CD4-positive, alpha-beta T cell treated with Interleukin-10 for 1 hour (primary cell): ENCODE results near the gene SPINDOC.
"Not testable (repeated sequence)": the region's sequence is repeated elsewhere in the genome, so short reads cannot be mapped to it uniquely, and the experiment has no call there.

Experiments
- DNase-seq: peaks from one replicate; pipeline ENCODE4 v3.0.0-alpha.2; 2020

Gene SPINDOC

DNA sequence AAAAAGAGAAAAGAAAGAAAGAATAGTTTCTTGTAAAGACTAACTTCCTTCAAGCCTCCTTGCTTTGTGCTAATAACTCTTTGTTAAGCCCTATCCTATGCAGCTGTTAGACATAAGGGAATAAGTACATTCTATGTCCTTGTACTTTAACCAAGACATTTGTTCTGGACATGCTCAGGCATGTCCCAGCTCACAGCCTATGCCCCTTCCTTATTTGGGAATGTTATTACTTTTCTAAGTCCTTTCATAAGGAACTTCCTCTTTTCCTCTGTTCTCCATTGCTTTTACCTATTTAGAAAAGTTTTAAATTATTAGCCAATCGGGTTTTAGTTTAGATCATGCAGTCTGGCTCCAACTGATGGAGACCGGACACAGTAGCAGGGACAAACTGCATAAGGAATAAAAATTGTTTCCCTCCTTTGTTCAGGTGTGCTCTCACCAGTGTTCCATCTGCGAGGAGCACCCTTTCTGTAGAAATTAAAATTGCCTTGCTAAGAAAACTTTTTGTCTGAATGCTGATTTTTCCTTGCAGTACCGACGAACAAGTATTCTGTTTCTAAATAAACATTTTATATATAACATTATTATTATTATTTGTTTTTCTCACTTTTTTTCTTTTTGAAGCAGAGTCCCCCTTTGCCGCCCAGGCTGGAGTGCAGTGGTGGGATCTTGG, 21.6 kb upstream of the SPINDOC start:
- DNase-seq: no peak

DNA sequence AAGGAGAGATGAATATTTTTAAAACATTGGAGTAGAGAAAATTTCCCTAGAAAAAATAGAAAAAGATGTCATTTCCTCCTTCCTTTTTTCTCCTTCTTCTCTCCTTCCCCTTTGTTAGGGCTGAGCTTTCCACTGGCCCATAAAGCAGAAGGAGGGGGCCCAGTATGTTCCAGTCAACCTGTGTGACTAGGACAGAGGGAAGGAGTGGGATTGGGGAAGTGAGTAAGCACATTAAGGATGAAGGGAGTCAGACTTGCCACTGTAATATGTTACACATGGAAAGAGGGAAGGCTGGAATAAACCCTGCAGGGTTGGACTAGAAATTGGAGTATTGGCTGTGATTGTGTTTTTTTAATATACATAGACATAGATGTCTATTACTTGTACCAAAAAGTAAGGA, 20.1 kb upstream of the SPINDOC start:
- DNase-seq: no peak

DNA sequence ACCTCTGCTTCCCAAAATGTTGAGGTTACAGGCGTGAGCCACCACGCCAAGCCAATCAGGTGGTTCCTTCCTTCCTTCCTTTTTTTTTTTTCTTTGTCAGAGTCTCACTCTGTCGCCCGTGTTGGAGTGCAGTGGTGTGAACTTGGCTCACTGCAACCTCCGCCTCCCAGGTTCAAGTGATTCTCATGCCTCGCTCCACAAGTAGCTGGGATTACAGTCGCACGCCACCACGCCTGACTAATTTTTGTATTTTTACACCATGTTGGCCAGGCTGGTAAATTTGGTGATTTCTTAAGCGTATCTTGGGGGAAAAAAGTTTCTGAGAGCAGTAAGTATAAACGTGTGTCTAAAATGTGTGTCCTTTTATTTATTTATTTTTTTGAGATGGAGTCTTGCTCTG, 18.2 kb upstream of the SPINDOC start:
- DNase-seq: no peak

DNA sequence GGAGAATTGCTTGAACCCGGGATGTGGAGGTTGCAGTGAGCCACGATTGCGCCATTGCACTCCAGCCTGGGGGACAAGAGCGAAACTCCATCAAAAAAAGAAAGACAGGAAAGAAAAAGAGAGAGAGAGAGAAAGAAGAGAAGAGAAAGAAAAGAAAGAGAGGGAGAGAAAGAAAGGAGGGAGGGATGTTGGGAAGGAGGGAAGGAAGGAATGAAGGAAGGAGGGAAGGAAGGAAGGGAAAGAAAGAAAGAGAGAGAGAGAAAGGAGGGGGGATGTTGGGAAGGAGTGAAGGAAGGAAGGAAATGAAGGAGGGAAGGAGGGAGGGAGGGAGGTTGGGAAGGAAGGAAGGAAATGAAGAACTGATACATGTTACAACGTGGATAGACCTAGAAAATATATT, 12.3 kb upstream of the SPINDOC start:
- no peak for DNase-seq

DNA sequence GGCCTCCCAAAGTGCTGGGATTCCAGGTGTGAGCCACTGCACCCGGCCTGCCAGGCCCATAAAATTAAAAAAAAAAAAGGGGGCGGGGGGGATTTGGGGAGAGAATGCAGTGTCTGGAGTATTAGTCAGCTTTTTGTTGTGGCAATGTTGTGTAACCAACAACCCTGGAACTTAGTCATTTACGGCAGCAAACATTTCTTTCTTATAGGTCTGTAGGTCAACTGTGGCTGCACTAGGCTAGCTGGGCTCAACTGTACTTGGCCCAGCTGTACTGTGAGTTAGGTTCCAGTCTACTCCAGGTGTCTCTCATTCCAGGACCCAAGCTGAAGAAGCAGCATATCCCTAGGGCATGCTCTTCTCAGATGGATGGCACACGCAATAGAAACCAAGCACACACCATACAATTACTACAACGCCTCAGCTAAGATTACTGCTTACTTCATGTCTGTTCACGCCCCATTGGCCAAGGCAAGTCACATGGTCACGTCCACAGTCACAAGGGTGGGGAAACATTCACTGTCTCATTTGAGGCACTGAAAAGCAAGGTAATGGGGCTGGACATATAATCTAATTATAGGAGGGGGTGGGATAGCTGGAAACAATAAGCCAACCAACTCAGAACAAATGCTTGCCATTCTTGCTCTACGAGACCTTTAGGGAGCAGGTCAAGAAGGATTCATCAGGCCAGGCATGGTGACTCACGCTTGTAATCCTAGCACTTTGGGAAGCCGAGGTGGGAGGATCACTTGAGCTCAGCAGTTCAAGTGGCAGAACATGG, 10.4 kb upstream of the SPINDOC start:
- DNase-seq: no peak

DNA sequence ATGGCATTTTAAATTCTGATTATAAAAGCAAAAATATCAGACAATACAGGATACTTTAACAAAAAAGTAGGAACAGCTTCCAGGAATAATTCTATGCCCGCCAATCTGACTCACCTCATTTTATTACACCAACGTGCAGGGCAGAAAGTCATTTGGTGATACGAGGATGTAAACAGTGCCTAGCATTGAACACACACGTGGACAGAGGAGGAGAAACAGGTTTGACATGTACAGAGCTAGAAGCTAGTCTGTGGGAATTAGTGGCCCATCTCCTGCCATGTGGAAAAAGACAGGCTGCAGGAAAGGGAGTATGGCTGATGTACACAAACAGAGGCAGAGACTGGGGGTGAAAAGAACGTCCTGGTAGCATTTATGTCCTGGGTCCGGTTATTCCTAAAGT, 9.0 kb upstream of the SPINDOC start:
- DNase-seq: no peak

DNA sequence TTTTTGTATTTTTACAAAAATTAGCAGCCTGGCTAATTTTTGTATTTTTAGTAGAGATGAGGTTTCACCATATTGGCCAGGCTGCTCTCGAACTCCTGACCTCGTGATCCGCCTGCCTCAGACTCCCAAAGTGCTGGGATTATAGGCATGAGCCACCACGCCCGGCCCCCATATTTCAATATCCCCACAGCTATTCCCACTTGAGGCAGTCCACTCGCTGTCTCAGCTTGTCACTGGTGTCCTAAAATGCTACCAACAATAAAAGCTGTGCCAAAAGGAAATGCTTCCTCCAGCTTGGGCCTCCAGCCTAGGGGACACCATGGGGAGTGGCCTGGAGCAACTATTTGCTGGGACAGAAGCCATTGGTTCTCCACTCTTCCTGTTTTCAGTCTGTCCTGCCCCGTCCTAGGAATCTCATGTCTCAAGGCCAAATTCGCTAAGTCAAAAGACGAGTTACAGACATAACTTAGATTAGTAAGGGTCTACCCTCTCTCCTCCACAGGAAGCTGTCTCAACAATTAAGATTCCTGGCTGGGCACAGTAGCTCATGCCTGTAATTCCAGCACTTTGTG, 7.3 kb upstream of the SPINDOC start:
- DNase-seq: no peak

DNA sequence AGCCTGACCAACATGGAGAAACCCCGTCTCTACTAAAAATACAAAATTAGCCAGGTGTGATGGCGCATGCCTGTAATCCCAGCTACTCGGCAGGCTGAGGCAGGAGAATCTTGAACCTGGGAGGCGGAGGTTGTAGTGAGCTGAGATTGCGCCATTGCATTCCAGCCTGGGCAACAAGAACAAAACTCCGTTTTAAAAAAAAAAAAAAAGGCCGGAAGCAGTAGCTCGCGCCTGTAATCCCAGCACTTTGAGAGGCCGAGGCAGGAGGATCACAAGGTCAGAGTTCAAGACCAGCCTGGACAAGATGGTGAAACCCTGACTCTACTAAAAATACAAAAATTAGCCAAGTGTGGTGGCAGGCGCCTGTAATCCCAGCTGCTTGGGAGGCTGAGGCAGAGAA, 2.9 kb upstream of the SPINDOC start:
- not testable (repeated sequence) for DNase-seq

DNA sequence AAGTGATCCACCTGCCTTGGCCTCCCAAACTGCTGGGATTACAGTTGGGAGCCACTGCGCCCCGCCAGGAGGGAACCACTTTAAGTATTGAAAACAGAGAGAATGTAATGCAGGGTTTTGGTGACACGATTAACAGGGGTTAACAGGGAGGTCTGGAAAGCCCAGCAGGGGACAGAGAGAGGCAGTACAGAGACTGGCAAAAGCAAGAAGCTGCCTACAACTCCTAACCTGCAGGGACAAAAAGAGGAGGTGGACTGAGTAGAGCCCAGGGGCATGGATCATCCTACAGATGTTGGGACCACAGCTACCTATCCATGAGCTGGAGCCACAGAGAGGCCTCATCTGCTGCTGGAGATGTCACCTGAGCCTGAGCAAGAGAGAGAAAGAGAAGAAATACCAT, 1.7 kb upstream of the SPINDOC start:
- DNase-seq: no peak

DNA sequence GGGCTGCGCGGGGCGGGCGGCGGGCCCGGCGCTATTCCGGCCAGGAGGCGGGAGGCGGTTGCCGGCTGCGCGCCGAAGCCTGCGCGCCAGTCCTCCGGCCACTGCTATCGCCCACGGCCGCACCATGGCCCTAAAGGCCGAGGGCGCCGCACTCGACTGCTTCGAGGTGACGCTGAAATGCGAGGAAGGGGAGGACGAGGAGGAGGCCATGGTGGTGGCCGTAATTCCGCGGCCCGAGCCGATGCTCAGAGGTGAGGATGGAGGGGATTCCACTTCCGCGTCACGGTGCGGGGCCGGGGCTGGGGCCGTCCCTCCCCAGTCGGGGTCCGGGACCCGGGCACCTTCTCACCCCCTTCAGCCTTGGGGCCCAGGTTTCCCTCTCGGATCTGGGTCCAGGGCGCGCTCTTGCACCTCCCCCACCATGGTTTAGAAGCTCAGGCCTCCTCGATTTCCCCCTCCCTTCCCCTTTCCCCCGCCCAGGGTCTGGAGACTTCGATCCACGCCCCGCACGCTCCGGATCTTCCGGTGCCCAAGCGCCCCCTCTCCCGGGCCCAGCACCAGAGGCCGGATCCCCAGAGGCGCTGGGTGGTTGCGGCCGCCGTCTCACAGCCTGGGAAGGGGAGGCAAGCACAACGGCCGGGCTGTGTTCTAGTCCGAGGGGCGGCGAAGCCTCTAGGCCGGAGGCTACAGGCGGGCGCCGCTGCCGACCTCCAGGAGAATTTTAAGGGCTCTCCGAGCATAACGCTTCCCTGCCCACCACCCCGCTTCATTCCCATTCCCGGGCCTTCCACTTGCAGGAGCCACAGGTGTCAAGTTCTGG, 517 bp downstream of the SPINDOC start:
- peak; percentile 30 for DNase-seq

DNA sequence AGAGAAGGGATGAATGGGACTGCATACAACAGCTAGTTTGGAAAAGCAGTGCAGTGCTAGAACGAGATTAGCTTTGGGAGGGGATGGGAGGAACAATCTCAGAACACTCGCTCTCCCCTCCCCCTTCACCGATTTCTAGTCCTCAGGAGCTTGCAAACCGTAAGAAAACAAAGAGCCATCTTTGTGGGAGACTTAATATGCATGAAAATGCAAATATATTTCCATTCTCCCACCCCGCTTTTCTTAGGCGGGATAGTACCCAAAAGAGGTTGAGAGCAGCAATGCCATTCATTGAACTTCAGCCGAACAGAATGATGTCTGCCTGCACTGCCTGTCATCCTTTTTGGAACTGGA, 1.1 kb downstream of the SPINDOC start:
- DNase-seq: no peak

DNA sequence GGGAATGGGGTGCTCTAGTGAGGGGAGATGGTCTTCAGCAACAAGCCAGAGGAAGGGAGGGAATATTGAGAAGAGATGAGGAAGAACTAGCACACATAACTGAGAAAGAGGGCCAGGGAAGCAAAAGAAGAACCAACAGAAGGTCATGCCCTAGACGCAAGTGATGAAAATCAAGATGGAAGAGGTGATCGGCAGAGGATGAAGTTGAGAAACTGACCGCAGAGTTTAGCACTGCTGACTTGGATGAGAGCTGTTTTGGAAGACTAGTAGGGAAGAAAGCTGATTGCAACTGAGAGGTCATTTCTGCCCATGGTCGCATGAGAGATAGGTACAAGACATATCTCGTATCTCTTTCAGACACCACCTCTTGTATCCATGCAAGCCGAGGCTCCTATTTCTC, 2.9 kb downstream of the SPINDOC start:
- DNase-seq: no peak

DNA sequence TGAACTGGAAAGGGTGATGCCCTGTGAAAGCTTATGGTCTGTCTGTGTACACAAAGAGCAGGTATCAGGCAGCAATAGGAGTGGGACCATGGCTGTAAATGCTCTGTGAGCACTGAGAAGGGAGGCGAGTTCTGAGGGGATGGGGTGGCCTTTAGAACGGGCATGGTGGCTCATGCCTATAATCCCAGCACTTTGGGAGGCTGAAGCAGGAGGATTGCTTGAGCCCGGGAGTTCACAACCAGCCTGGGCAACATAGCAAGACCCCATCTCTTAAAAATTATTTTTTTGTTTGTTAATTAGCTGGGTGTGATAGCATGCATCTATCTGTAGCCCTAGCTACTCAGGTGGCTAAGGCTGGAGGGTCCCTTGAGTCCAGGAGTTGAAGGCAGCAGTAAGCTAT, 3.5 kb downstream of the SPINDOC start:
- no peak for DNase-seq

DNA sequence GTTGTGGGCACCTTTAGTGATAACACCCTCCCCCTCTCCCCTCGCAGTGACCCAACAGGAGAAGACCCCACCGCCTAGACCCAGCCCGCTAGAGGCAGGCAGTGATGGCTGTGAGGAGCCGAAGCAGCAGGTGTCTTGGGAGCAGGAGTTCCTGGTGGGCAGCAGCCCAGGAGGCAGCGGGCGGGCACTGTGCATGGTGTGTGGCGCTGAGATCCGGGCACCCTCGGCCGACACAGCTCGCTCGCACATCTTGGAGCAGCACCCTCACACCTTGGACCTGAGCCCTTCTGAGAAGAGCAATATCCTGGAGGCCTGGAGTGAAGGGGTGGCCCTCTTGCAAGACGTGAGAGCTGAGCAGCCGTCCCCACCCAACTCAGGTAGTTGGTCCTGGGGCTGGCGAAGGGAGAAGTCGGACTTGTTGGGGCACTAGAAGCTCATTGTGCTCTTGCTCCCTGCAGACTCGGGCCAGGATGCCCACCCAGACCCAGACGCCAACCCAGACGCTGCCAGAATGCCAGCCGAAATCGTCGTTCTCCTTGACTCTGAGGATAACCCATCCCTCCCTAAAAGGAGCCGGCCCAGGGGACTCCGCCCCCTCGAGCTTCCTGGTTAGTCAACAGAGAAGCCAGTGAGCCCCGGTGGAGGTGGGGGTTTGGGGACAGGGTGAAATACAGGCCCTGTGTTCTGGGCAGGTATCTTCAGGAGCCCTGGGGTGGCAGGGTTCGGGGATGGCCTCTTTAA, 4.7 kb downstream of the SPINDOC start:
- DNase-seq: no peak

DNA sequence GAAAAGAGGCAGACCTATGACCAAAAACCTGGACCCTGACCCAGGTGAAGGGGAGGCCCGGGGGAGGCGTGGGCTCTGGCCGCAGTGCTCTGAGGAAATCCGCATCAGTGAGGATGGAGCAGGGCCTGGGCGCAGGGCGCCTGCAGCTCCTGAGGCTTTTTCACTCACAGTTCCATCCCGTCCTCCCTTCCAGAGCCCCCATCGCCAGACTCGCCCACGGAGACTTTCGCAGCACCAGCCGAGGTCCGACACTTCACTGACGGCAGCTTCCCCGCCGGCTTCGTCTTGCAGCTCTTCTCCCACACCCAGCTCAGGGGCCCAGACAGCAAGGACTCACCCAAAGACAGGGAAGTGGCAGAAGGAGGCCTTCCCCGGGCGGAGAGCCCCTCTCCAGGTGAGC, 5.4 kb downstream of the SPINDOC start:
- no peak for DNase-seq

DNA sequence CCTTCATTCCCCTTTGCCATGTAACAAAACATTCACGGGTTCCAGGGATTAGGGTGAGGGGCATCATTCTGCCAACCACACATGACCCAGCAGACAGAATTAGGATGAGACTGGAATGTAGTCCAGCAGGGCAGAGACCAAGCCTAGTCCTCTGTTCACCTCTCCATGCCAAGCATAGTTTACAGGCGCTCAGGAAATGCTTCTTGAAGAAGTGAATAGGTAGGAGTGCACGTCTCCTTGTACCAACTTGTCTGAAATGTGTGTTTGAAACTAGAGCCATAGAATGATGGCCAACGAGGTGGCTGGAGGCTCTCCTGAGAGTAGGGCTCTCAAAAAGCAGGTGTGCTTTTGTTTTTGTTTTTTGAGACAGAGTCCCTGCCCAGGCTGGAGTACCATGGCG, 8.2 kb downstream of the SPINDOC start:
- no peak for DNase-seq

DNA sequence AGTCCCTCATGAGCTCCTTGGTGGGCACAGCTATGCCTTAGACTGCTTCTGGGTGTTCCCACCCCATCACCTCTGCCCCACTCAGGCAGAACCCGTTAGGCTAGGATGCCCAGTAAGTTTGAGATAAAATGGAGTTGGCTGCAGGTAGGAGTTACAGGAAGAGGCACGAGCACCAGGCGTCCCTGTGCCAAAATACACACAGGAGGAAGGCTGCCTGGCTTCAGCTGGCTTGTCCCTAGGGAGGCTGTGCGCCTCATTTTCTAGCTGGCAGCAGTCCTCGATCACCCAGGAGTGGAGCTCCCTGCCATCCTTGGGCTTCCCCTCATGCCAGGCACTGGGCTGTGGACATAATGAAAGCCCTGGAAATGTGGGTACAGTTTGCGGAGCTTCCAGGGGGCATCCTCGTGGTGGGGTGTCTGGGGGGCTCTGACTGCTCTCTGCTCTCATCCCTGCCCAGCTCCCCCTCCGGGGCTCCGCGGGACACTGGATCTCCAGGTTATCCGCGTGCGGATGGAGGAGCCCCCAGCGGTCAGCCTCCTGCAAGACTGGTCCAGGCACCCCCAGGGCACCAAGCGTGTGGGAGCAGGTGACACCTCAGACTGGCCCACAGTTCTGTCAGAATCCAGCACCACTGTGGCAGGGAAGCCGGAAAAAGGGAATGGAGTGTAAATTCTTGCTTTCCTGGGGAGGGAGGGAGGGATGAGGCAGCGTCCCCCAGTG, 13.4 kb downstream of the SPINDOC start:
- DNase-seq: no peak

DNA sequence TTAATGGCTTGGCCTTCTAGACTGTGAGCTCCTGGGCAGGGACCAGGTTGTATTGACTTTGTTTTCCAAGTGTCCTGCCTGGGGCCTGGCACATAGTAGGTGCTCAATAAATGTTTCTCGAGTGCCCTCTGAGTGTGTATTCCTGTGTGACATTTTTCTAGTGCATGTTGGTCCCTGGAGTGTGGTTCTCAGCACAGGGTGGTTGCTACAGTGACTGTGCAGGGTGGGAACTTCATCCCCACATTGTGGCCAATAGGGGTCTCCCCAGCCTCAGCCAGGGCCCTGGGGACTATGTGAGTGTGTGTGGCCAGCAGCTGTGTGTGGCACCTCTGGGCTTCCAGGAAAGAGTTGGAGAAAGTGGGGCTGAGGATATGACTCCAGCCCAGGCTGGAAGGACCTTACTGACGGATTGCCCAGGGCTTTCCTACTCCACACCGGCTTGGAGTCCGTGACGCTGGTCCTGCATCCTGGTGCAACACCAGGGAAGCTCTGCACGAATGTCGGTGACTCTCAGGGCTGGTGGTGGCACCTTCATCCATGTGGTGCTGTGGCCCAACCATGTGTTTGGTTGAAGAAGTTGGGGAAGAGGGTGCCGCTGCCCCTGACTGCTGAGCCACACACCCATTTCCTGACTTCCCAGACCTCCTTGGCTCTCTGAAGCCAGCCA, 16.7 kb downstream of the SPINDOC start:
- DNase-seq: no peak

DNA sequence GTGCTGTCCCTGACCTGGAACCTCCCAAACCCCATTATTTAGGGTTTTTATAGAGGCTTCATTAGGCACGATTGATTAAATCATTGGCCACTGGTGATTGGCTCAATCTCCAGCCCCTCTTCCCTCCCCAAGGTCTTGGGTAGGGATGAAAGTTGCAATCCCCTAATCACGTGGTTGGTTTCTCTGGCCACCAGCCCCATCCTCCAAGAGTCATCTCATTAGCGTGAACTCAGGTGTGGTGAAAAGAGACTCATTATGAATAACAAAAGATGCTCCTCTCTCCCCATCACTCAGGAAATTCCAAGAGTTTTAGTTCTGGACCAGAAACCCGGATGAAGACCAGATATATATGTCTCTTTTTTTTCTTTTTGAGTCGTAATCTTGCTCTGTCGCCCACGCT, 18.1 kb downstream of the SPINDOC start:
- DNase-seq: no peak

DNA sequence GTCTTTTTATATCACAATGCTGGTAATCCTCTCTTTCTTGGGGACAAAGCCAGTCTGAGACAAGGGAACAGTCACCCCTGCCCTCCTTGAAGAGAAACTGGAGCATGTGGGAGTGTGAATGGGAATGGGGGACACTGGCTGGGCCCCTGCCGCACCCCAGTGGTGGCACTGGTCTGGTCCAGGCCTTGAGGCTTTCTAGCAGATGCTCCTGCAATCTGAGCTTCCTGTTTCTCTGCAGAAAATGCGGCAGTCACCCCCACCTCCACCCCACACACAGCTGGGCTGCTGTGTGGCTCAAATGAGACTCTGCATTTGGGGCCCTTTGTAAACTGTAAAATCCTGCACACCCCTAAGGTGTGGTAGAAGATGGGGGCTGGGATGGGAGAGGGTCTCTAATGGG, 19.1 kb downstream of the SPINDOC start:
- DNase-seq: no peak

DNA sequence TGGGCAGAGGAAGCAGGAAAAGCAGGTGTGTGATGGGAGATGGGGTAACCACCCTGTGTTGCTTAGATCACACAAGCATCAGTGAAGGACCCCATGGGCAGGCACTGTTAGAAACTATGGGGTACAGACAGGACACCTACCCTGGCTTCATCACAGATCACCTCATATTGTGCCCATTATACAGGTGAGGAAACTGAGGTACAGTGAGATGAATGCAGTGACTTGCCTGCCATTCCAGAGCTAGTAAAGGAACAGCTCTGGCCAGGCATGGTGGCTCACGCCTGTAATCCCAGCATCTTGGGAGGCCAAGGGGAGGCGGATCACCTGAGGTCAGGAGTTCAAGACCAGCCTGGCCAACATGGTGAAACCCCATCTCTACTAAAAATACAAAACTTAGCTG, 19.8 kb downstream of the SPINDOC start:
- no peak for DNase-seq
